ENCODE results near the gene WDR37. TPM values are rescaled to one million over a fixed set of nuclear protein-coding genes. Genes with fewer than 3 reads are reported as not detected.
"Not testable (repeated sequence)": the region's sequence is repeated elsewhere in the genome, so short reads cannot be mapped to it uniquely, and the experiment has no call there.

WDR37 gene
- polyA plus RNA-seq, 2 of the 4 experiments (the other 2 are of a cell fraction), result 5.9 to 7.1 TPM

GRCh38 chr10:1156921-1157614, 100.9 kb downstream of the WDR37 start (continued):
- TF ChIP-seq ELK1 (IDR thresholded peaks at IDR 0.05; ENCODE audit: low read depth, low read length) (no peak), RFX5 (IDR thresholded peaks at IDR 0.05) (no peak)

GRCh38 chr10:1157615-1157933, 101.4 kb downstream of the WDR37 start:
- Histone ChIP-seq H3K9me3 (no peaks in the 10 kb centered on the region), H3K4me1 (no peaks in the 10 kb centered on the region), H3K27ac (no peak overlapping the region), H3K4me2 (no peak overlapping the region), H3K4me3 (no peak overlapping the region)
- WGBS (ENCODE audit: missing lambda C conversion rate), result 15% methylated on average over 4 of the region's 4 CpGs
- TF ChIP-seq GATA3 (IDR thresholded peaks at IDR 0.05; ENCODE audit: borderline replicate concordance) (no peak), SMC3 (IDR thresholded peaks at IDR 0.05) (no peak), EHF (CRISPR knock-in tag; IDR thresholded peaks at IDR 0.05) (no peak), FOXS1 (CRISPR knock-in tag; IDR thresholded peaks at IDR 0.05) (no peak), ZC3H11A (IDR thresholded peaks at IDR 0.05) (no peak), TFCP2L1 (CRISPR knock-in tag; IDR thresholded peaks at IDR 0.05) (no peak), CEBPB (IDR thresholded peaks at IDR 0.05) (no peak)
- DNase-seq (ENCODE audit: low read depth in 1 of 2, low spot score in 1 of 2) (no peak), FAIRE-seq (no peak), ATAC-seq (no peak)
- POLR2A ChIA-PET, result no interaction called here
- CTCF ChIA-PET, result no interaction called here

- Histone ChIP-seq H3K4me2 (no peak overlapping the region), H3K27ac (no peak overlapping the region), H3K4me3 (no peak overlapping the region), H3K9me3 (no peaks in the 10 kb centered on the region), H3K4me1 (no peaks in the 10 kb centered on the region)
- no peak for DNase-seq (ENCODE audit: low read depth in 1 of 2, low spot score in 1 of 2)
- ChIA-PET POLR2A (no interaction called here), CTCF (no interaction called here)
- no peak for FAIRE-seq
- no peak for ATAC-seq
- WGBS (ENCODE audit: missing lambda C conversion rate), result 45% methylated on average over 12 of the region's 12 CpGs
- TF ChIP-seq E2F6 (IDR thresholded peaks at IDR 0.05; ENCODE audit: borderline replicate concordance, low read depth) (no peak), TP53 (CRISPR knock-in tag; IDR thresholded peaks at IDR 0.05) (no peak), ESRRA (IDR thresholded peaks at IDR 0.05; ENCODE audit: borderline replicate concordance, low read length) (no peak), ZNF302 (CRISPR knock-in tag; IDR thresholded peaks at IDR 0.05) (no peak), POLR2AphosphoS2 (conservative IDR thresholded peaks at IDR 0.05; ENCODE audit: low read length) (no peak), HOXB5 (CRISPR knock-in tag; IDR thresholded peaks at IDR 0.05) (no peak), RAD21 (conservative IDR thresholded peaks at IDR 0.05 in 1 of 2, IDR thresholded peaks at IDR 0.05 in 1 of 2) (no peak), BHLHE40 (IDR thresholded peaks at IDR 0.05; ENCODE audit: low read depth, low read length) (no peak), KDM5A (IDR thresholded peaks at IDR 0.05) (no peak), PBX3 (IDR thresholded peaks at IDR 0.05) (no peak)
Measured at GRCh38 chr10:1158066-1158465, 101.9 kb downstream of the WDR37 start.

- H3K27ac ChIP-seq; POLR2A ChIA-PET; H3K4me1 ChIP-seq; H3K9me3 ChIP-seq; H3K4me2 ChIP-seq; H3K4me3 ChIP-seq; DNase-seq (ENCODE audit: low read depth in 1 of 2, low spot score in 1 of 2); CTCF ChIA-PET; ATAC-seq; FAIRE-seq: not testable (repeated sequence)
- WGBS (ENCODE audit: missing lambda C conversion rate), result 65% methylated on average over 10 of the region's 10 CpGs
Measured at GRCh38 chr10:1158536-1158935, 102.4 kb downstream of the WDR37 start.
